ENCODE results near the gene DGKB.

DNA sequence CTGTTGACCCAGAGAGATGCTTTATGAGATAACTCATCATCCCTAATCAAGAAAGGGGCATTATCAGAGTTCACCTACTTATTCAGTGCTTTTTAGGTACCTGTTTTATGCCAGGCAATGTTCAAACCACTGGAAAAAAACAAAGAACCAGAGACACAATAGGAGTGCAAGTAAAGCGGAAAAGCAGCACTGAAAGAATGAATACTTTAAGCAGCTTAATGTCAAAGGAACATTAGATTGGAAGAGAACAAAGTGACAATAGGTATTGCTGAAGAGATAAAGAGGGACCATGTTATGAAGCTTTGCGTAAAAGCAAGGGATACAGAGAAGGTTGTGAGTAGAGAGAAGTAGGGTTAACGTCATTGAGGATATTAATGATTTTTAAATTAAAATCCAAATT, 11.3 kb downstream of the DGKB start:
- TF ChIP-seq, protein P1, sequence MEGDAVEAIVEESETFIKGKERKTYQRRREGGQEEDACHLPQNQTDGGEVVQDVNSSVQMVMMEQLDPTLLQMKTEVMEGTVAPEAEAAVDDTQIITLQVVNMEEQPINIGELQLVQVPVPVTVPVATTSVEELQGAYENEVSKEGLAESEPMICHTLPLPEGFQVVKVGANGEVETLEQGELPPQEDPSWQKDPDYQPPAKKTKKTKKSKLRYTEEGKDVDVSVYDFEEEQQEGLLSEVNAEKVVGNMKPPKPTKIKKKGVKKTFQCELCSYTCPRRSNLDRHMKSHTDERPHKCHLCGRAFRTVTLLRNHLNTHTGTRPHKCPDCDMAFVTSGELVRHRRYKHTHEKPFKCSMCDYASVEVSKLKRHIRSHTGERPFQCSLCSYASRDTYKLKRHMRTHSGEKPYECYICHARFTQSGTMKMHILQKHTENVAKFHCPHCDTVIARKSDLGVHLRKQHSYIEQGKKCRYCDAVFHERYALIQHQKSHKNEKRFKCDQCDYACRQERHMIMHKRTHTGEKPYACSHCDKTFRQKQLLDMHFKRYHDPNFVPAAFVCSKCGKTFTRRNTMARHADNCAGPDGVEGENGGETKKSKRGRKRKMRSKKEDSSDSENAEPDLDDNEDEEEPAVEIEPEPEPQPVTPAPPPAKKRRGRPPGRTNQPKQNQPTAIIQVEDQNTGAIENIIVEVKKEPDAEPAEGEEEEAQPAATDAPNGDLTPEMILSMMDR (IDR thresholded peaks at IDR 0.05), result no peak
- TF ChIP-seq POLR2A (IDR thresholded peaks at IDR 0.05), result no peak
